ENCODE data around the gene B4GALT6. TPM values are rescaled to one million over a fixed set of nuclear protein-coding genes. Genes with fewer than 3 reads are reported as not detected.

The B4GALT6 gene
- total and polyA plus RNA-seq, 2 of the 13 experiments (the other 11 are each of a cell fraction or from before 2014, with no cell fraction given): 1.9 to 3.3 TPM

DNA sequence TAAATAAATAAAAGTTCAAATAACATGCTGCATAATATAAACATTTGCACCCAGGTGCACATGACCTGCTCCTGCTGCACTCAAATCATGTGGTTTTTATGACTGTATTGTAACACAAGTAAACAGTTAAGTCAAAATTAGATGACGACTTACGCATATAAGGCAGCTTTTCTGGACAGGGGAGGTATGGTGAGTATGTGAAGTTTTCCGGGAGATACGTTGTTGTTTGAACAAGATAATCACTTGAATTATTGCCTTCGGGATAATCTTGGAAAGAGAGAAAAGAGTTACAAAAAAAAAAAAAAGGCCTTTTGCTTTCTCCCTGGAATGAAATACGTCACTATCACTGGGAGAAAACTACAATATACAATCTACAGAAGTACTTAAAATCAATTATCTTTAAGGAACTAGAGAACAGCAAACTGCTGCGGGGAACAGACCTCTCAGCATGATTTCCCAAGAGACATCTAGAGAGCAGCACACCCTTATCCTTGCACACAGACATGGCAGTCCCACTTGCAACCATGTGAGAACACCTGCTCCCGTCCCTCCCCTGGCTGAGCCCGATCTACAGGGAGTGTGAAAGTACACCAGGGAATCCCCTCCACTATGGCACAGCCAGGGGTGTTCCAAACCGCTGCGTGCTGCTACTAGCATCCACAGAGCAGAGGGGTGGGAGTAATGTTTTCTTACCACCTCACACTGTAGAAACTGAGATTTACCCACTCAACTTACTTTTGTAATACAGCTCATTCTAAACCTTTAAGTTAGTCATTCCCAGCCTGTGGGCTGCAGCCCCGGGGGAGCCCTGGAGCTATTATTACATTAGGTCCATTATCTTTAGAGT lies 26.3 kb downstream of the B4GALT6 start:
- H3K36me3 ChIP-seq (replicated peaks in 1 of 2; ENCODE audit: control insufficient read depth in 1 of 2, insufficient read depth in 2 of 2, low read length in 2 of 2): no peaks in the 10 kb centered on the region
- FAIRE-seq (no peak), ATAC-seq (no peak), DNase-seq (ENCODE audit: low spot score) (no peak)
- H3K27ac ChIP-seq (ENCODE audit: extremely low read length, insufficient read depth, low read length): no peak overlapping the region
- H3K9me3 ChIP-seq (ENCODE audit: low read length): no peaks in the 10 kb centered on the region
- H3K27me3 ChIP-seq (ENCODE audit: control insufficient read depth in 1 of 2, insufficient read depth in 2 of 2, low read length in 2 of 2): no peaks in the 10 kb centered on the region
- no peak overlapping the region for H2AFZ ChIP-seq (ENCODE audit: low read length)
- no peaks in the 10 kb centered on the region for H4K20me1 ChIP-seq (ENCODE audit: insufficient read depth, low read length)
- H3K79me2 ChIP-seq (ENCODE audit: insufficient read depth, low read length): no peaks in the 10 kb centered on the region
- in situ Hi-C loops (cut with HindIII; ENCODE audit: extremely low pct_ligation_motif_present, low pct_unique_long_range_greater_than_20kb) (no loop called here), intact Hi-C loops (cut with micrococcal nuclease; ENCODE audit: unreplicated experiment) (no loop called here)
- TF ChIP-seq ZNF7 (CRISPR knock-in tag; IDR thresholded peaks at IDR 0.05) (no peak), KDM3A (CRISPR knock-in tag; IDR thresholded peaks at IDR 0.05; ENCODE audit: low read depth) (no peak), ZNF530 (CRISPR knock-in tag; IDR thresholded peaks at IDR 0.05; ENCODE audit: low read depth) (no peak), ZNF562 (CRISPR knock-in tag; IDR thresholded peaks at IDR 0.05; ENCODE audit: borderline replicate concordance) (no peak)
- TF ChIP-seq, protein P1, sequence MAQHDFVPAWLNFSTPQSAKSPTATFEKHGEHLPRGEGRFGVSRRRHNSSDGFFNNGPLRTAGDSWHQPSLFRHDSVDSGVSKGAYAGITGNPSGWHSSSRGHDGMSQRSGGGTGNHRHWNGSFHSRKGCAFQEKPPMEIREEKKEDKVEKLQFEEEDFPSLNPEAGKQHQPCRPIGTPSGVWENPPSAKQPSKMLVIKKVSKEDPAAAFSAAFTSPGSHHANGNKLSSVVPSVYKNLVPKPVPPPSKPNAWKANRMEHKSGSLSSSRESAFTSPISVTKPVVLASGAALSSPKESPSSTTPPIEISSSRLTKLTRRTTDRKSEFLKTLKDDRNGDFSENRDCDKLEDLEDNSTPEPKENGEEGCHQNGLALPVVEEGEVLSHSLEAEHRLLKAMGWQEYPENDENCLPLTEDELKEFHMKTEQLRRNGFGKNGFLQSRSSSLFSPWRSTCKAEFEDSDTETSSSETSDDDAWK (CRISPR knock-in tag; IDR thresholded peaks at IDR 0.05): no peak
- no peak overlapping the region for H3K4me2 ChIP-seq (ENCODE audit: low read depth, low read length)
- H3K4me1 ChIP-seq (ENCODE audit: insufficient read depth, low read length): no peaks in the 10 kb centered on the region
- ChIA-PET POLR2A (no interaction called here), CTCF (ENCODE audit: low intra/inter-chr PET ratio, low total read pairs) (no interaction called here)
- 80% methylated on average over 8 of the region's 12 CpGs for WGBS (ENCODE audit: low lambda C conversion rate)
- BruUV-seq (replicated peaks): no TSS peak
- H3K9ac ChIP-seq (ENCODE audit: insufficient read depth, low read depth, low read length): no peak overlapping the region
- H3K4me3 ChIP-seq (replicated peaks in 1 of 3; ENCODE audit: insufficient read depth in 1 of 3, low read depth in 2 of 3, low read length in 3 of 3): no peak overlapping the region

DNA sequence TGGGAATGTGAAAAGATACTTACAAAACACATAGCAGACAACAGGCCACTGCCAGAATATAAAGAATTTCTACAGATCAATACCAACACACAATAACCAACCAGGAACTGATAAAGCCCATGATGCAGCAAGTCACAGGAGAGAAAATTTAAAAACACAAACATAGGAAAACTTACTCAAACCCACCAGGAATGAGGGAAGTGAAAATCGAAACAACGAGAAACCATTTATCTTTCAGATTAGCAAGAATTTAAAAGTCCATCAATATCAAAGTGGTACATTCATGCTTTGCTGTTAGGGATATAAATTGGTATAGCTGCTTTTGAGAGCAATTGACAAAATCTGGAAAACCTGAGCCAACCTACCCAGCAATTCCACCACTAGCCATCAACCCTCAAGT lies 27.6 kb downstream of the B4GALT6 start:
- no peaks in the 10 kb centered on the region for H3K36me3 ChIP-seq (replicated peaks in 1 of 2; ENCODE audit: control insufficient read depth in 1 of 2, insufficient read depth in 2 of 2, low read length in 2 of 2)
- no peak for FAIRE-seq
- H3K27me3 ChIP-seq (ENCODE audit: control insufficient read depth in 1 of 2, insufficient read depth in 2 of 2, low read length in 2 of 2): no peaks in the 10 kb centered on the region
- no TSS peak for BruUV-seq (replicated peaks)
- no peak for DNase-seq (ENCODE audit: low spot score)
- no peak overlapping the region for H3K27ac ChIP-seq (ENCODE audit: extremely low read length, insufficient read depth, low read length)
- WGBS (ENCODE audit: low lambda C conversion rate): 70% methylated on average over 2 of the region's 2 CpGs
- no peaks in the 10 kb centered on the region for H3K4me1 ChIP-seq (ENCODE audit: insufficient read depth, low read length)
- H3K9me3 ChIP-seq (ENCODE audit: low read length): no peaks in the 10 kb centered on the region
- H4K20me1 ChIP-seq (ENCODE audit: insufficient read depth, low read length): no peaks in the 10 kb centered on the region
- no peak overlapping the region for H3K4me2 ChIP-seq (ENCODE audit: low read depth, low read length)
- in situ Hi-C loops (cut with HindIII; ENCODE audit: extremely low pct_ligation_motif_present, low pct_unique_long_range_greater_than_20kb) (no loop called here), intact Hi-C loops (cut with micrococcal nuclease; ENCODE audit: unreplicated experiment) (no loop called here)
- ChIA-PET POLR2A (no interaction called here), CTCF (ENCODE audit: low intra/inter-chr PET ratio, low total read pairs) (no interaction called here)
- no peak overlapping the region for H3K9ac ChIP-seq (ENCODE audit: insufficient read depth, low read depth, low read length)
- H3K79me2 ChIP-seq (ENCODE audit: insufficient read depth, low read length): no peaks in the 10 kb centered on the region
- ATAC-seq: no peak
- no peak overlapping the region for H3K4me3 ChIP-seq (replicated peaks in 1 of 3; ENCODE audit: insufficient read depth in 1 of 3, low read depth in 2 of 3, low read length in 3 of 3)
- no peak overlapping the region for H2AFZ ChIP-seq (ENCODE audit: low read length)
- no peak for TF ChIP-seq ZFP36 (IDR thresholded peaks at IDR 0.05; ENCODE audit: borderline replicate concordance, low read depth, low read length, partially characterized antibody)
- no peak for TF ChIP-seq CHCHD3 (CRISPR knock-in tag; IDR thresholded peaks at IDR 0.05)
- TF ChIP-seq PHF8 (CRISPR knock-in tag; IDR thresholded peaks at IDR 0.05): no peak
- no peak for TF ChIP-seq NR2F2 (IDR thresholded peaks at IDR 0.05; ENCODE audit: borderline replicate concordance, low read depth)
- no peak for TF ChIP-seq ZSCAN31 (CRISPR knock-in tag; IDR thresholded peaks at IDR 0.05; ENCODE audit: low read depth)
- TF ChIP-seq ZMAT3 (CRISPR knock-in tag; conservative IDR thresholded peaks at IDR 0.05): no peak
- no peak for TF ChIP-seq ZNF605 (CRISPR knock-in tag; IDR thresholded peaks at IDR 0.05)
- TF ChIP-seq, protein P2, sequence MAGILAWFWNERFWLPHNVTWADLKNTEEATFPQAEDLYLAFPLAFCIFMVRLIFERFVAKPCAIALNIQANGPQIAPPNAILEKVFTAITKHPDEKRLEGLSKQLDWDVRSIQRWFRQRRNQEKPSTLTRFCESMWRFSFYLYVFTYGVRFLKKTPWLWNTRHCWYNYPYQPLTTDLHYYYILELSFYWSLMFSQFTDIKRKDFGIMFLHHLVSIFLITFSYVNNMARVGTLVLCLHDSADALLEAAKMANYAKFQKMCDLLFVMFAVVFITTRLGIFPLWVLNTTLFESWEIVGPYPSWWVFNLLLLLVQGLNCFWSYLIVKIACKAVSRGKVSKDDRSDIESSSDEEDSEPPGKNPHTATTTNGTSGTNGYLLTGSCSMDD (CRISPR knock-in tag; IDR thresholded peaks at IDR 0.05): no peak
- TF ChIP-seq PAWR (CRISPR knock-in tag; IDR thresholded peaks at IDR 0.05; ENCODE audit: borderline replicate concordance): no peak
- TF ChIP-seq ZNF546 (CRISPR knock-in tag; conservative IDR thresholded peaks at IDR 0.05): no peak
- TF ChIP-seq SMAD1 (CRISPR knock-in tag; IDR thresholded peaks at IDR 0.05; ENCODE audit: borderline replicate concordance, low read depth): no peak
- TF ChIP-seq ZNF850 (CRISPR knock-in tag; conservative IDR thresholded peaks at IDR 0.05): no peak

Data from HepG2 (cell line).